Erythroblast (primary cell): ENCODE data around the gene NOSTRIN.

ENCODE experiments used
- GATA1 ChIP-seq: IDR thresholded peaks from 2 replicates; pipeline ENCODE4 v1.6.1; 2011; ENCODE audit warnings: low read depth, mild to moderate bottlenecking, control low read depth, low read length, moderate library complexity
- POLR2A ChIP-seq: IDR thresholded peaks from 2 replicates; pipeline ENCODE4 v1.6.1; 2011; ENCODE audit warnings: mild to moderate bottlenecking, low read length

- TF ChIP-seq POLR2A (no peak), GATA1 (no peak)
Measured at GRCh38 chr2:168814046-168814445, 11.6 kb downstream of the NOSTRIN start.
